ENCODE results near the gene TNRC6C.

DNA sequence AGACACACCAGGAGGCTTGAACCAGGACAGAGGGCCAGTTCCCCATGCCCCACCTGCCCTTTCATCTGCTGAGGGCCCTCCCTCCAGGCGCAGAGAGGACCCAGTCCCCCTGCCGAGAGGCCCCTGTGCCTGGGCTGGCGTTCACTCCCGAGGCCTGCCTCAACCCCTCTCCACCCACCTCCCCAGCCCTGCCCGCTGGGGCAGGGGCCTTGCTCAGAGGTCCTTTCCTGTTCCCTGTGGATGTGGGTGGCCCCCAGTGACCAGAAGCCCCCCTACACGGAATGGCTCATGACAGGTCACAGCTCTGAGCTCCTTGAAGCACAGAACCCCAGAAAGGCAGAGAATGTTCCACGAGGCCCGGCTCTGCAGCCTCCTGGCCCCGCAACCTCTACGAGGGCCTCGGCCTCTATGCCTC is 163.3 kb downstream of the TNRC6C start:
- TF ChIP-seq, protein P1, sequence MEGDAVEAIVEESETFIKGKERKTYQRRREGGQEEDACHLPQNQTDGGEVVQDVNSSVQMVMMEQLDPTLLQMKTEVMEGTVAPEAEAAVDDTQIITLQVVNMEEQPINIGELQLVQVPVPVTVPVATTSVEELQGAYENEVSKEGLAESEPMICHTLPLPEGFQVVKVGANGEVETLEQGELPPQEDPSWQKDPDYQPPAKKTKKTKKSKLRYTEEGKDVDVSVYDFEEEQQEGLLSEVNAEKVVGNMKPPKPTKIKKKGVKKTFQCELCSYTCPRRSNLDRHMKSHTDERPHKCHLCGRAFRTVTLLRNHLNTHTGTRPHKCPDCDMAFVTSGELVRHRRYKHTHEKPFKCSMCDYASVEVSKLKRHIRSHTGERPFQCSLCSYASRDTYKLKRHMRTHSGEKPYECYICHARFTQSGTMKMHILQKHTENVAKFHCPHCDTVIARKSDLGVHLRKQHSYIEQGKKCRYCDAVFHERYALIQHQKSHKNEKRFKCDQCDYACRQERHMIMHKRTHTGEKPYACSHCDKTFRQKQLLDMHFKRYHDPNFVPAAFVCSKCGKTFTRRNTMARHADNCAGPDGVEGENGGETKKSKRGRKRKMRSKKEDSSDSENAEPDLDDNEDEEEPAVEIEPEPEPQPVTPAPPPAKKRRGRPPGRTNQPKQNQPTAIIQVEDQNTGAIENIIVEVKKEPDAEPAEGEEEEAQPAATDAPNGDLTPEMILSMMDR (IDR thresholded peaks at IDR 0.05) = no peak
- TF ChIP-seq POLR2A (IDR thresholded peaks at IDR 0.05) = no peak

All from lower leg skin (tissue), 3 donors.